Measurements from ENCODE around the gene HOXB4. TPM values are rescaled to one million over a fixed set of nuclear protein-coding genes. Genes with fewer than 3 reads are reported as not detected.

HOXB4 gene
- total RNA-seq, 1 experiment from 2014 or later, result 0.04 TPM

DNA sequence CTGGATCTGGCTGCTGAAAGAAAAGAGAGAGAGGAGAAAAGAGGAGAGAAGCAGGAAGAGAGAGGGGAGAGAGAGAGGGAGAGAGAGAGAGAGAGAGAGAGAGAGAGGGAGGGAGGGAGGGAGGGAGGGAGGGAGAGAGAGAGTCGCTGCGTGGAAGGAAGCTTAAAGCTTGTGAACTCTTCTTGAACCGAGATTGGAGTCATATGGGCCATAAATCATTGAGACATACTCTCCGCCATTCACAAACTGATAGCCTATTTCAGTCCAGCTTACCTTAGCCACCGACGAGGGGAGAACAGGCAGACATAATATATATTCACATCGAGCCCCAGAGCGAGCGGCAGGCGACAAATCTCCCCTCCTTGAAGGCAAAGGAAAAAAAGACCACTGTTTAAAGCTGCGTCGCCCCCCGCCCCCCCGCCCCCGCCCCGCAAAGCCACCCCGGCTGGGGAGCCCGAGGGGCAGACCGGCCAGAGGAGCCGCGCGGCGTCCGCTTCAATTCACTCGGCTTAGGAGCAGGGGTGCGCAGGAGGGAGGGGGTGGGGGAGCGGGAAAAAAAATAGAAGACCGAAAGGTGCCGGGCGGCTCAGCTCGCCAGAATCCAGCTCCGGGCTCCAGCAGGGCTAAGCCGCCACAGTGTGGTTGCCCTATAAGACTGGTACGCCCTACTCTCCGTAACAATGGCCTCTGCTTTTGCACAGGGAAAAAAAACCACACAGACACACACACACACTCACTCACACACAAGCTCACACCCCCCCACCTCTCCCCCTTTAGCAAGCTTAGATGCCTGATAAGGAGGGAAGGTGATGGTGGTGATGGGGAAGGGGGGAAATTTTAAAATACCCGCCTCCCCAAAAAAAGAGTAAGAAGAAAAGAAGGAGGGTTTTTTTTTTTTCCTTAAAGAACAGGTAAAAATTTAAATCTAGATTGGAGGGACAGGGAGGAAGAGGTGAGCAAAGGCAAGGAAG is 22.6 kb downstream of the HOXB4 start:
- ChIA-PET POLR2A (interaction anchor here (1.0 kb wide), 1 partner anchor 8 kb away, joined by 3 read pairs; no protein-coding TSS in a partner anchor), CTCF (interaction anchor here (0.6 to 1.9 kb wide), 7 partner anchors 39 to 340 kb away, joined by 3 to 11 read pairs (median 3); no protein-coding TSS in a partner anchor)
- Mint-ChIP-seq H3K4me3 (peak overlapping the region; percentile 58), H3K9me3 (no peaks in the 10 kb centered on the region), H3K4me1 (peaks cover 38% of the 10 kb centered on the region), H3K36me3 (no peaks in the 10 kb centered on the region), H3K27me3 (ENCODE audit: low read depth) (peaks cover 100% of the 10 kb centered on the region; the same call in 1 of the 2 replicates), H3K27ac (no peak overlapping the region)
- DNase-seq (ENCODE audit: low spot score), result no peak
- no peak for TF ChIP-seq OVOL2 (CRISPR knock-in tag; IDR thresholded peaks at IDR 0.05; ENCODE audit: borderline replicate concordance)
- peak; percentile 7; the same call in 1 of the 2 replicates for ATAC-seq

DNA sequence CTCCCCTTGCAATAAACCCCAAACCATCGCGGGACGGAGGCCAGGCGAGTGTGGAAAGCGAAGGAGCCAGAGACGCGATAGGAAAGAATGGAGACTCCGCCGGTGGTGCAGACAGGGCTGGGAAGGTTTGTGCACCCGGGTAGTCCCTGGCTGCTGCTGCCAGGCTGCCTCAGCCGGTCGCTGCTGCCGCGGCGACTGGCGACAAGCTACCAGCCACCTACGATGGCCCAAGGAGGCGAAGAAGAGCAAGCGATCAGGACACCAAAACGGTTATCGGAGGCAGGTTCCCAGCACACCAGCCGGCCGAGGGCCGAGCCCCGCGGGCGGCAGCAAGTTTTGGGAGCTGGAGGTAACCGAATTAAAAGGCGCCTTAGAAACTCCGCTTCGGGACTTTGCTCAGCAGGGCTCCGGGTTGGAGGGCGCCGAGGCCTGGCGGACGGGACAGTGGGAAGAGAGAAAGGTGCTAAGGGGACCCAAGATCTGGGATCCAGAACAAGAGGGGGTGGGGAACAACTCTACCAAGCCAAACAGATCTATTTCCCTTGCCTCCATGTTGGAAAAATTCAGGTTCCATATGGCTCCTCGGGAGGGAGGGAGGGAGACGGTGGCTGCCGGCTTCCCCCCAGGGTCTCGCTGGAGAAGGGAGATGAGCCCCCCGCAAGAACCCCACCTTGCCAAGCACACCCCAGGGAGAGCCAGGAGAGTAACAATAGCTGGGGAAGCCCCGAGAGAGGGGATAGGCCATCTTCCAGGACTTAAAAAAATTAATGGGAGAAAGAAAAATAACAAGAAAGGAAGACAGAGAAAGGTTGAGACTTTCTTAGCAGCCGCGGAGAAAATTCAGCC is 23.5 kb downstream of the HOXB4 start:
- H3K27ac Mint-ChIP-seq, result no peak overlapping the region
- peaks cover 37% of the 10 kb centered on the region for H3K4me1 Mint-ChIP-seq
- ATAC-seq, result no peak
- H3K27me3 Mint-ChIP-seq (ENCODE audit: low read depth), result peaks cover 100% of the 10 kb centered on the region; the same call in 1 of the 2 replicates
- ChIA-PET CTCF (interaction anchor here (1.2 to 1.9 kb wide), 2 partner anchors 53 to 61 kb away, joined by 3 to 11 read pairs; no protein-coding TSS in a partner anchor), POLR2A (interaction anchor here (1.0 kb wide), 1 partner anchor 9 kb away, joined by 3 read pairs; no protein-coding TSS in a partner anchor)
- DNase-seq (ENCODE audit: low spot score), result no peak
- peak overlapping the region; percentile 58 for H3K4me3 Mint-ChIP-seq
- no peaks in the 10 kb centered on the region for H3K9me3 Mint-ChIP-seq
- H3K36me3 Mint-ChIP-seq, result no peaks in the 10 kb centered on the region
- TF ChIP-seq, protein P1, sequence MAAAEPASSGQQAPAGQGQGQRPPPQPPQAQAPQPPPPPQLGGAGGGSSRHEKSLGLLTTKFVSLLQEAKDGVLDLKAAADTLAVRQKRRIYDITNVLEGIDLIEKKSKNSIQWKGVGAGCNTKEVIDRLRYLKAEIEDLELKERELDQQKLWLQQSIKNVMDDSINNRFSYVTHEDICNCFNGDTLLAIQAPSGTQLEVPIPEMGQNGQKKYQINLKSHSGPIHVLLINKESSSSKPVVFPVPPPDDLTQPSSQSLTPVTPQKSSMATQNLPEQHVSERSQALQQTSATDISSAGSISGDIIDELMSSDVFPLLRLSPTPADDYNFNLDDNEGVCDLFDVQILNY (CRISPR knock-in tag; IDR thresholded peaks at IDR 0.05), result no peak

DNA sequence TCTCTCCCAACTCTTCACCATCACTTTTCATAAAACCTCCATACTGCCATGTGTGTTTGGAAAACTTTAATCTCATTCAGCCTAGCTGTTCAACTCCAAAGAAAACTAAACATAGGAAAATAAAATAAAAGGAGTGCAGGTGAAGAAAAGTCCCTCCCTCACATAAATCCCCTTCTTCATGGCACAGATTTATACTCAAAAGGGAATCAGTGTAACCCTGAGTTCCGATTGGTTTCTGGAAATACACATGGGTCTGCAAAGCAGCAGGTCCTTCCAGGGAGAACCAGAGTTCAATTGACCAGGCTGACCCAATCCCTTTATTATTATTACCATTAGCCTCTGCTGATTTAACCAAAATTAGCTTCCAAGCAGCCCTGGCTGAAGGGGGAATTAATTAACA is 24.3 kb downstream of the HOXB4 start:
- ATAC-seq (no peak), DNase-seq (ENCODE audit: low spot score) (no peak)
- ChIA-PET CTCF (no interaction called here), POLR2A (no interaction called here)
- TF ChIP-seq, protein P2, sequence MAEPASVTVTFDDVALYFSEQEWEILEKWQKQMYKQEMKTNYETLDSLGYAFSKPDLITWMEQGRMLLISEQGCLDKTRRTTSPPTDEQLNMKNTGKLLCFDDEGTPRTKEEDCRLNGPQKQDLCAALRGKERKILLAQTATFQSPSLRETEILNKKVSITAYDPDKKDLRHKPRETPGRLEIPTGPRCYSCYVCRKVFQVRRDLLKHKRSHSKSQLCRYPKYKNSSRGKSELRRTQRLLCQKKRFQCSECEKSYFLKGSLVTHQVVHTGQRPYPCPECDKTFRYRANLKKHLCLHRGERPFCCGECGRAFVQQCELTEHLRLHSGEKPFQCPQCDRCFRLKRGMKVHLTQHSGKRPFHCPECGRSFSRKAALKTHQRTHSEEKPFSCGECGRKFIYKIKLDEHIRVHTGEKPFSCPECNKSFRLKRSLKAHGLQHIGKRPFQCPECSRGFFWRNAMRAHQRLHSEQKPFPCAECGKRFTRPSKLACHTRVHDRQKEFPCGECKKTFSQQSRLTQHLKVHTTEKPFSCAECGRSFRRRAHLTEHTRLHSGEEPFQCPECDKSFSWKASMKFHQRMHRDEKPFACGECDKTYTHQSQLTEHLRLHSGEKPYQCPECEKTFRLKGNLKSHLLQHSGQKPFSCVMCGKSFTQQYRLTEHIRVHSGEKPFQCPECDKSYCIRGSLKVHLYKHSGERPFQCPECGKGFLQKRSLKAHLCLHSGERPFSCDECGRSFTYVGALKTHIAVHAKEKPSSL (CRISPR knock-in tag; conservative IDR thresholded peaks at IDR 0.05), result no peak
- TF ChIP-seq ZNF416 (CRISPR knock-in tag; IDR thresholded peaks at IDR 0.05) (no peak), FOXK1 (CRISPR knock-in tag; IDR thresholded peaks at IDR 0.05) (no peak), NR1H2 (CRISPR knock-in tag; IDR thresholded peaks at IDR 0.05) (no peak), ZNF138 (CRISPR knock-in tag; conservative IDR thresholded peaks at IDR 0.05) (no peak), ESRRA (CRISPR knock-in tag; IDR thresholded peaks at IDR 0.05; ENCODE audit: borderline replicate concordance) (no peak), ZNF317 (CRISPR knock-in tag; IDR thresholded peaks at IDR 0.05; ENCODE audit: borderline replicate concordance, low read depth) (no peak)
- TF ChIP-seq, protein P3, sequence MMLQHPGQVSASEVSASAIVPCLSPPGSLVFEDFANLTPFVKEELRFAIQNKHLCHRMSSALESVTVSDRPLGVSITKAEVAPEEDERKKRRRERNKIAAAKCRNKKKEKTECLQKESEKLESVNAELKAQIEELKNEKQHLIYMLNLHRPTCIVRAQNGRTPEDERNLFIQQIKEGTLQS (CRISPR knock-in tag; conservative IDR thresholded peaks at IDR 0.05), result no peak
- TF ChIP-seq, protein P4, sequence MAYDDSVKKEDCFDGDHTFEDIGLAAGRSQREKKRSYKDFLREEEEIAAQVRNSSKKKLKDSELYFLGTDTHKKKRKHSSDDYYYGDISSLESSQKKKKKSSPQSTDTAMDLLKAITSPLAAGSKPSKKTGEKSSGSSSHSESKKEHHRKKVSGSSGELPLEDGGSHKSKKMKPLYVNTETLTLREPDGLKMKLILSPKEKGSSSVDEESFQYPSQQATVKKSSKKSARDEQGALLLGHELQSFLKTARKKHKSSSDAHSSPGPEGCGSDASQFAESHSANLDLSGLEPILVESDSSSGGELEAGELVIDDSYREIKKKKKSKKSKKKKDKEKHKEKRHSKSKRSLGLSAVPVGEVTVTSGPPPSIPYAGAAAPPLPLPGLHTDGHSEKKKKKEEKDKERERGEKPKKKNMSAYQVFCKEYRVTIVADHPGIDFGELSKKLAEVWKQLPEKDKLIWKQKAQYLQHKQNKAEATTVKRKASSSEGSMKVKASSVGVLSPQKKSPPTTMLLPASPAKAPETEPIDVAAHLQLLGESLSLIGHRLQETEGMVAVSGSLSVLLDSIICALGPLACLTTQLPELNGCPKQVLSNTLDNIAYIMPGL (CRISPR knock-in tag; IDR thresholded peaks at IDR 0.05), result no peak
- H3K4me1 Mint-ChIP-seq, result peaks cover 37% of the 10 kb centered on the region
- no peaks in the 10 kb centered on the region for H3K9me3 Mint-ChIP-seq
- peaks cover 100% of the 10 kb centered on the region; the same call in 1 of the 2 replicates for H3K27me3 Mint-ChIP-seq (ENCODE audit: low read depth)
- no peaks in the 10 kb centered on the region for H3K36me3 Mint-ChIP-seq
- H3K27ac Mint-ChIP-seq, result no peak overlapping the region
- no peak overlapping the region for H3K4me3 Mint-ChIP-seq
